GM19372 (cell line): ENCODE results near the gene B4GALT1.

Experiments
- ATAC-seq: cut with Tn5 transposase; IDR thresholded peaks from one replicate; pipeline ENCODE4 v1.9.1; 2021; ENCODE audit warnings: mild to moderate bottlenecking, low read depth, moderate library complexity; ENCODE audit not compliant: unreplicated experiment

The B4GALT1 gene, protein sequence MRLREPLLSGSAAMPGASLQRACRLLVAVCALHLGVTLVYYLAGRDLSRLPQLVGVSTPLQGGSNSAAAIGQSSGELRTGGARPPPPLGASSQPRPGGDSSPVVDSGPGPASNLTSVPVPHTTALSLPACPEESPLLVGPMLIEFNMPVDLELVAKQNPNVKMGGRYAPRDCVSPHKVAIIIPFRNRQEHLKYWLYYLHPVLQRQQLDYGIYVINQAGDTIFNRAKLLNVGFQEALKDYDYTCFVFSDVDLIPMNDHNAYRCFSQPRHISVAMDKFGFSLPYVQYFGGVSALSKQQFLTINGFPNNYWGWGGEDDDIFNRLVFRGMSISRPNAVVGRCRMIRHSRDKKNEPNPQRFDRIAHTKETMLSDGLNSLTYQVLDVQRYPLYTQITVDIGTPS

DNA sequence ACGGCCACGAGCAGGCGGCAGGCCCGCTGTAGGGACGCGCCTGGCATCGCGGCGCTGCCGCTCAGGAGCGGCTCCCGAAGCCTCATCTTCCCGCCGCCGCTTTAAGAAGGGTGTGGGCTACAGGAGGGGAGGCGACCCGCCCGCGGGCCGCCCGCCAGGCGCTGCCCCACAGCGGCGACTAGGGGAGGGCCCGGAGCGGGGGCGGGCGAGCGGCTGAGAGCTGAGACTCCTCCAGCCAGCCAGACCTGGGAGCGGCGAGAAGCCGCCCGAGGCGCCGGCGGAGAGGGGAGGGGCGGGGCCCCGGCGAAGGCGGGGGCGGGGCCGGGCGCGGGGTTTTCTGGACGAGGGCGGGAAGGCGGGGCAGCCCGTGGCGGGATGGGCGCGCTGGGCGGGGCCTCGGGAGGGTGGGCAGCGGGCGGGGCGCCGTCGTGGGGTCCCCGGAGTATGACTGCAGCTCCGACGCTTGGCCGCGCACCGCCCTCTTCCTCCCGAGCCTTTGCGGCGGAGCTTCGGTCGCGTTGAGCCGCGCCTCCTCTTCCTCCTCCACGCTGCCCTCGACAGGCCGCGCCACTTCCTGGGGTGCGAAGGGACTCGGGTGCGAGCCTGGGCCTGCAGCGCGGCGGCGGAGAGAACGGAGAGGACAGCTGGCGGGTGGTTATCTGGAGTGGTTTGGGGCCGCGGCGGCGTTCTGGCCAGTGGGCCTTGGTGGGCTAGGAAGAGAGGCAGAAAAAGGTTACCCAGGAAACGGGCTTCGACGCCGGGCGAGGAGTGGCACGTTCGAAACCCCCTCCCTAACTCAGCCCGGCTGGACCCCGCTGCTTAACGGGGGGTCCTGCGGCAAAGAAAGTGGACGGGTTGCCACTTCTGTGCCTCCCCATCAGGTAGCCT, at the start of gene B4GALT1:
B4GALT1 (minus strand) TSS at position 253 of the 888 bp plus-strand sequence; CDS start at position 86, 167 bp downstream.
- ATAC-seq, result peak; percentile 60

DNA sequence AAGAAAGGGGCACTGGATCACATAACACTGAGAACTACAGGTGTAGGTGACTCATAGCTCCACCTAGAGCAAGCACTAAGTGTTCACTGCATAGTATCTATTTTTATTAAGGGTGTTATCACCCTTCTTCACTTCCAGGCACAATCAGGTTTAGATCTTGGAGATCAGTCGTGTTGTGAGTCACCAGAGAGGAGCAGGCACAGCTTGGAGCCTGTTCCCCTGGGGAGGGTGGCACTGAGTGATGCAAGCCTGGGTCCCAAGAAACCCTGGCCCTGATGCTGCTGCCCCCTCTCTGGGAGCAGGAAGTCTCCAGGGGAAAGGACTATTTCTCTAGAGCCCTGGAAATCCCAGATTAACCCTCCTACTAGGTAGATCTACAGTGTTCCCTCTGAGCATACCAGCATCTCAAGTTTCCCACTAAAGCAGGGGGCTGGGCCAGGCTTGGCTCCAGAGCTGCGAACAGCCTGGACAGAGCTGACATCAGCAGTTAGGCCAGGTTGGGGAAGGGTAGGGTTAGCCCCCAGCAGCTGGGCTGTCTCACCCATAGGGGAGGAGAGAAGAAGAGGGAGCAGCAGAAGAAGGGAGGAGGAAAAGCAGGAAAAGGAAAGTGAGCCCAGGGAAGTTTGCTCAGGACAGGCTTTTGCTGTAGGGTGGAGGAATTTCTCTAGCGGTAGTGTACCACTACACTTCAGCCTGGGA, 44.7 kb upstream of the B4GALT1 start:
- ATAC-seq, result no peak

DNA sequence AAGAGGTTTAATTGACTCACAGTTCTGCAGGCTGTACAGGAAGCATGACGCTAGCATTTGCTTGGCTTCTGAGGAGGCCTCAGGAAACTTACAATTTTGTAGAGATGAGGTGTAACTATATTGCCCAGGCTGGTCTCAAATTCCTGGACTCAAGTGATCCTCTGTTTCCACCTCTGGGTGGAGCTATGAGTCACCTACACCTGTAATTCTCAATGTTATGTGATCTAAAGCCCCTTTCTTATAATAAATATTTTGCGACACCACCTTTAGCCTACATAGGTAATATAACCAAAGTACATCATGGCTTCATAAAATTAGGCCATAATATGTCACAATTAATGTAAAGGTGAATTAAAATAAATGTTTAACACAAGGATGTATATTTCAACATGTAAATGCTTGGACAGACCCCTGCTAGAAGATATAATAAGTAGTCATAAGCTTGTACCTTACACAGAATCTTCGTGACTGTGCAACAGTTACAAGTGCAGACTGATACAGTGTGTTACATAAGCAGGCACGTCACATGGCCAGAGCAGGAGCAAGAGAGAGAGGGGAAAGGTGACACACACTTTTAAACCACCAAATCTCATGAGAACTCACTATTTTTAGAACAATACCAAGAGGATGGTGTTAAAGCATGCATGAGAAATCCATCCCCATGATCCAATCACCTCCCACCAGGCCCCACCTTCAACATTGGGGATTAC, 43.0 kb upstream of the B4GALT1 start:
- no peak for ATAC-seq

DNA sequence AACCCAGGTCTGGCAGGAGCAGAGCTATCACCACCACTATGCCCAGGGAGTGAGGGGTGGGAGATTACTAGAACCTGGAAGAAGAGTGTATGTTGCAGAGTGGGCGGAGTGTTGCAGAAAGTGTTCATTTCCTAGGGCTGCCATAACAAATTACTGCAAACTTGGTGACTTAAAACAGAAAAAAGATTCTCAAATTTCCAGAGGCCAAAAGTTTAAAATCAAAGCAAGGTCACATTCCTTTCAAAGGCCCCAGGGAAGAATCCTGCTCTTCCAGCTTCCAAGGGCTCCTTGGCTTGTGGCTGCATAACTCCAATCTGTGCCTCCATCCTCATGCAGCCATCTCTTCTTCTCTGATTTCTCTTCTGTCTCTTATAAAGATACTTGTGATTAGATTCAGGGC, 42.3 kb upstream of the B4GALT1 start:
- ATAC-seq, result no peak

DNA sequence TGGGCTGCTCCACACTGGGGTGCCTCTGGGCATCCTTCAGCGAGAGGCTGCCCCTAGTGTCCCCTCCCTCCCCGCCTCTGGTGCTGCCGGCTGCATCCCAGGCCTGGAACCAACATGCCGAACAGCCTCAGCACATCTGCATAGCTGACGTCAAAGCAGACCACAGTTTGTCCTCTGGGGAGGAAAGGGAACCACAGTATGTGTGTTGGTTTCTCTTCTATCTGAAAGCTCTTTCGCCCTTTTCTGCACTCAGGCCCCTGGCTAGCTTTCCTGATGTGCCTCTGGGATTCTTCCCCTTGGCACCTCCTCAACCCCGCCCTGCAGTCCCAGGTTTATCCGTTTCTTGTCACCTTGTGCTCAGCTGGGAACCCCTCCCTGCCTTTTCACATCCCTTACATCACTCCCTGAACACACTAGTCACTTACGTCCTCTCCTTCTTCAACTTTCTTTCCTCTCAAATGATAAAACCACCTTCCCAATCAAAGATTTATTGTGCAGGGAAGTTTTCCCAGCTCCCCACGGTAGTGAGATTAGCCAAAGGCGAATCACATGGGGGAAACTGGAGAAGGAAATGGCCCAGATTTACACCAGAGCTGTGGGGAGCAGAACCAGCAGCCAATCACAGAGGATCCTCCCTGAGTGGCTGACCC, 35.5 kb upstream of the B4GALT1 start:
- peak; percentile 99 for ATAC-seq

DNA sequence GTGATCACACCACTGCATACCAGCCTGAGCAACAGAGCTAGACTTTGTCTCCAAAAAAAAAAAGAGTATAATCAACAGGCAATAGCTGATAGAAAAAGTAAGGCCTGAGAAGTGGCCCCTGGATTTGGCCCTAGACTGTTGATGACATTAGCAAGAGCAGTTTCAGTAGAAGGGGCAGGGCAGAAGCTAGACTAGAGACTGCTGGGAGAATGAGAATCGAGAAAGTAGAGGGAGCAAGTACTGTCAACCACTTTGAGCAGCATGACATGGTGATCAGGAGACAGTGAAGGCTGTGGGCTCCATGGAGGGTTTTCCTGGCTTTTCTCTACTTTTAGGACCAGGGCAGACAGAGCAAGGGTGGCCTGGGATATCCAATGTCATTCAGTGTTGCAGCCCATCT, 34.9 kb upstream of the B4GALT1 start:
- ATAC-seq, result peak; percentile 29

DNA sequence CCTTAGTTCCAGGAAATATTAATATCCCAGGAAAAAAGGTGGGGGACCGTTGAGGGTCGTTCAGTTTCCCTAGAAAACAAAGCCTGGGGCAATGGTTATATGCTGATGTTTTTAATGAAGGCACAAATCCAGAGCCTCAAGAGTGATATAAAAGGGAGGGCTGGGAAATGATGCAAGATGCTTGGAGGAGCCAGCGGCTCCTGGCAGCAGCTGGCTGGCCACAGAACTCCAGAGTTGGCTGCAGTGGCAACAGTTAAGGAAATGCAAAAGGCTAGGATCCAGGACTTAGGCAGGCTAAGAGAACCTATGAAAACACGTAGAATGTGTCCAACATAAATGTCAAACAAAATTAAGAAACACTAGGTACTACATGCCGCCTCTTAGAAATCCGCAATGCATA, 31.0 kb upstream of the B4GALT1 start:
- ATAC-seq, result no peak

DNA sequence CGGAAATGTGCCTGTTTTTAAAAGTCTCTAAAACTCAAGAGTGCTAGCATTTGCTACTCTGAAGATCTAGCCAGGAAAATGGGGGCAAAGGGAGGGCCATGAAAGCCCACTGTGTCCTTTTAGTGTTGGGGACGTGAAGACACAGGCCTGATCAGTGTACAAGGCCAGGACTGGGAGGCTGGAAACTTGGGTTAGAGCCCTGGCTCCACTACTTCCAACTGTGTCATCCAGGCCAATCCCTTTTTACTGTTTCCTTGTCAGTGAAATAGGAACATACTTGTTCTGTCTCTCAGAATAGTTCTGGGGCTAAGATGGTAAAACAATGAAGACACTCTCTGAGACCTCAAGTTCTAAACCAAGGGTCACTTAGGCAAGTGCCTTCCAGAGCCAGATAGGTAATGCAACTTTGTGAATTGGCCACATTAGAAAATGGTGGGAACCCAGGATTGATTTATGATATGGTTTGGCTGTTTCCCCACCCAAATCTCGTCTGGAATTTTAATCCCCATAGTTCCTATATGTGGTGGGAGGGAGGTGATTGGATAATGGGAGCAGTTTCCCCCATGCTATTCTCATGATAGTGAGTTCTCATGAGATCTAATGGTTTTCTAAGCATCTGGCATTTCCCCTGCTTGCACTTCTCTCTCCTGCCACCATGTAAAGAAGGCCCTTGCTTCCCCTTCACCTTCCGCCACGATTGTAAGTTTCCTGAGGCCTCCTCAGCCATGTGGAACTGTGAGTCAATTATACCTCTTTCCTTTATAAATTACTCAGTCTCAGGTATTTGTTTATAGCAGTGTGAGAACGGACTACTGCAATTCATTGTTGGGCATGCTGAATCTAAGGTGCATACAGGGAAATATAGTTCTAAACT, 30.4 kb upstream of the B4GALT1 start:
- no peak for ATAC-seq

DNA sequence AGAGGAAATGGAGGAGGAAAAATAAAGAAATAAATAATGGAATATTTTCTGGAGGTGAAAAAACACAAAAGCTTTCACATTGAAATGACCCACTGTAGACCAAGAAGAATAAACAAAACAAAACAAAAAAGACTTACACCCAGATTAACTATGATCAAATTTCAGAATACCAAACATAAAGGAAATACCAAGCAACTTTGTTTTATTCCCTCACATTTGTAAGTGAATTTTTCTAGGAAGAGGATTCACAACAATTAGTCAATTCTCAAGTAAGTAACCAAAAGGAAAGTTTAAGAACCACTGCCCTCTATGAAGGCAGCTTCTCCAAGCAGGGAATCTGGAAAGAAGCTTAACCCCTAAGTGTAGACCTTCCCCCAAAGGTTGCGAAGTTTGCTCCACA, 29.6 kb upstream of the B4GALT1 start:
- ATAC-seq, result no peak

DNA sequence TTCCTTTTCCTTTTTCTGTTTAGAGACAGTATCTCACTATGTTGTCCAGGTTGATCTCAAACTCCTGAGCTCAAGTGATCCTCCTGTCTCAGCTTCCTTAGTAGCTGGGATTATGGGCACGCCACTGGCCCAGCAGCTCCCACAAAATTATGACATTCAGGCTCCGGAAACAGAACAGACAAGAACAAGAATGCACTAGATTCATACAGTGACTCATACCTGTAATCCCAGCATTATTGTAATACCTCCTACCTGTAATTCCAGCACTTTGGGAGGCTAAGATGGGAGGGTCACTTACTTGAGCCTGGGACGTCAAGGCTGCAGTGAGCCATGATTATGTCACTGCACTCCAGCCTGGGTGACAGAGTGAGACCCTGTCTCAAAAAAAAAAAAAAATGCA, 26.7 kb upstream of the B4GALT1 start:
- ATAC-seq, result no peak

DNA sequence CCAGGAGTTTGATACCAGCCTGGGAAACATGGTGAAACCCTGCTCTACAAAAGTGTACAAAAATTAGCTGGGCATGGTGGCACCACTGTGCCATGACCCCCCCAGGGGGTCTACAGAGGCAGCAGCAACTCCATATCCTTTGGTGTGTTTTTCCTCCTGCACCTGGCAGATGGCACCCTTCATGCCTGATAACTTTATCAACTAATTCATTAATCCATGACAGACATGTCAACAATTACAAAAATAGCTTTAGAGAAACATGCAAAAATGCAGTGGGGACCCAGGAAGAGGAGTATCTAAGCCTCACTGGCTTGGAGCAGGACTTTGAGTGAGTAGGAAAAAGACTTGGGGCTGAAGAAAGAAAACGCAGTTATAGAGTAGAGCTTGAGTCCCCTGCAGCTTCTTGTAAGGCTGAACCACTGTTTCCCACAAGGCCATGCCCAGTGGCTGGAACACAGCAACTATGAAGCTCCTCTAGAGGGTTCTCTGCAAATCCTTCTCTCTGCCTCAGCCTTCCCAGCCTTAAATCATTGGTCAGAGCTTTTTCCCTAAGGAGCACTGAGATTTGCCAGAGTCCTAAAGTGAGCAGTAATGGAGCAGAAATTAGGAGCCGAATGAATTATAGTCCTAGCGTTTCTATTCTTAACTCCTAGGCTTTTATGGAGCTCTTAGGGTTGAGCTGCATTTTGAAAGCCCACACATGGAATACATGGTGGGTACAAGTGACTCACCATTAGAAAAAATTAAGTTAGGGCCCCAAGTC, 25.5 kb upstream of the B4GALT1 start:
- ATAC-seq, result no peak

DNA sequence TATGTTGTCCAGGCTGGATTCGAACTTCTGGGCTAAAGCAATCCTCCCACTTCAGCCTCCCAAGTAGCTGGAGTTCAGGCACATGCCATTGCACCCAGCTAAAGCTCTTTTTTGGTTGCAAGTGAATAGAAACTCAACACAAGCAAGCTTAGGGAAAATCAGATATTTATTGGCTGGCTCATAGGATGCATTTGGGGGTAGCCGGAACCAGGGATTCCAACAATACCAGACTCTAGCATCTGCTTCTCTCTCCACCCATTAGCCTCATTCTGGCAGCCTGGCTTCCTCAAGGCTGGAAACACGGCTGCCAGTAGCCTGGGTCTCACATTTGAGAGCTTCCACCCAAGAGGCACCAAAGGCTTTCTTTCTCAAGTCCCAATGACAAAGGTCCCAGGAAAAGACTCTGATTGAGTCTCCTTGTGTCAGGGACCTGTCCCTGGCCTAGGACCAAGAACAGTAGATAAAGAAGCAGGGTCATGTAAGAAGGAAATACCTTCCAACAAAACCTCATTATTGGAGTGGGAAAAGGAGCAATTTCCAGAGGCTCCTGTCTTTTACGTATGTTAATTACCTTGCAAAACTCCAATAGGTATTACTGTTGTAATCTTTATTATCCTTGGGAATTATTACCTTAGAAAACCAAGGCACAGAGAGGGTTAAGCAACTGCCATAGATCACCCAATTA, 23.0 kb upstream of the B4GALT1 start:
- no peak for ATAC-seq

DNA sequence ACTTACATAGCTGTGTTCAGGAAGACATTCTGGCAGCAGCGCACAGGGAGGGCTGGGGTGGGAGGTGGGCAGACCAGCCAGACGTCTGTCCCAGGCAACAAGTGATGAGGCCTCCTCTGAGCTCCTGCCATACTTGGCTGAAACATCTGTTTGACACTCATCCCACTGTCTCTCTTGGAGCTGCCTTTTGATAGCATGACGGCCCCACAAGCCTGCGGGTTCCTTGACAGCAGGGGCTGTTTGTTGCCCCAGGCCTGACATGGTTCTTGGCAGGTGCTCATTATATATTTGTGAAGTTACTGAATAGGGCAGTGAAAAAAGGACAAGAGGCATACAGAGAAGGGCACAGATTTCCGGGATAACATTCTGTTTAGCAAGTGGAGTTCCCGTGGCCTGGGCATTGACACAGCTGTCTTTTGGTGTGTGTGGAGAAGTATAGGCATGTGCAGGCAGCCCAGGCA, 22.2 kb upstream of the B4GALT1 start:
- ATAC-seq, result no peak

DNA sequence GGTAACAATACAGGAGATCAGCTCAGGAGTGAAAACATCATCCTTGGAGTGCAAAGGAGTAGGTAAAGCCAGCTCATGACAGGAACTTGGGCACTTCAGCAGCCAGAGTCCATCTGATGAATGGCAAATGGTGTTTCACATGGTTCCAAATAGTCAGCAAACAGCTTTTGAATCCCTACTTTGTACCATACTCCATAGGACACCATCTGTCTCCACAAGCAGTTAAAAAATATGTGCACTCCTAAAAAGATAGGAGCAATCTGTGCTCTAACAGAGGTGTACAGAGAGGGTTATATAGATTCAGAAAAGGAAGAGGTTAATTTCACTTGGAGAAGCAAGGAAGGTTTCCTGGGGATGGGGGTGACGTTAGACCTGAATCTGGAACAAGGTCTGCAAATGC, 21.6 kb upstream of the B4GALT1 start:
- no peak for ATAC-seq

DNA sequence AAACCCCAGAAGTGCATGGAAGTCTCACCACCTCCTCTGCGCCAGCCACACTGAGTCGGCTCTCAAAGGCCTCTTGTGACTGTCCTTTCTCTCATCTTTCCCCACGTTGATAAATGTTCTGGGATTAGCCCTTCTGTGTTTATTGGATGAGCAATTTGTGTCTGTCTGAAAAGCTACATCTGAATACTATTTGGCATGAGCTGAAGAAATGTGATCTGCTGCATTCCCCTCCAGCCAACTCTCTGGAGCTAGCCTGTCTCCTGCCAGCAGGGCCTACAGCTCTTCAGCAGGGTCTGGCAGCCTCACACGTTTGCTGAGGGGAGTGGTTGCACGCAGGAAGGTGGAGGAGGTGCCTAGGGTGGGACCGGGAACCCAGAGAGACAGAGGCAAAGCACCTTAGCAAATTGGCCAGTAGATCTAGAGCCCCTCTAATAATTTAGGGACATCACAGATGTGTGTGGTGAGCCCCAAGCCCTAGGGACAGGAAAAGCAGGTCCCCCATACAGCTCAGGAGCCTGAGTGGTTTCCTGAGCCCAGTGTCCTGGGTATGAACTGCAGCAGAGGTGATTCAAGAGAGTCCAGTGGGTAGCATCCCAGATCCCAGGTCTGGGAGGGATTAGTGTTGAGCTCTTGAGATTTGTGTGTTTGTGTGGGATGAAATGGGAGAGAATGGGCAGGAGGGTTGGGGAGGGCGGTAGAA, 20.5 kb upstream of the B4GALT1 start:
- no peak for ATAC-seq

DNA sequence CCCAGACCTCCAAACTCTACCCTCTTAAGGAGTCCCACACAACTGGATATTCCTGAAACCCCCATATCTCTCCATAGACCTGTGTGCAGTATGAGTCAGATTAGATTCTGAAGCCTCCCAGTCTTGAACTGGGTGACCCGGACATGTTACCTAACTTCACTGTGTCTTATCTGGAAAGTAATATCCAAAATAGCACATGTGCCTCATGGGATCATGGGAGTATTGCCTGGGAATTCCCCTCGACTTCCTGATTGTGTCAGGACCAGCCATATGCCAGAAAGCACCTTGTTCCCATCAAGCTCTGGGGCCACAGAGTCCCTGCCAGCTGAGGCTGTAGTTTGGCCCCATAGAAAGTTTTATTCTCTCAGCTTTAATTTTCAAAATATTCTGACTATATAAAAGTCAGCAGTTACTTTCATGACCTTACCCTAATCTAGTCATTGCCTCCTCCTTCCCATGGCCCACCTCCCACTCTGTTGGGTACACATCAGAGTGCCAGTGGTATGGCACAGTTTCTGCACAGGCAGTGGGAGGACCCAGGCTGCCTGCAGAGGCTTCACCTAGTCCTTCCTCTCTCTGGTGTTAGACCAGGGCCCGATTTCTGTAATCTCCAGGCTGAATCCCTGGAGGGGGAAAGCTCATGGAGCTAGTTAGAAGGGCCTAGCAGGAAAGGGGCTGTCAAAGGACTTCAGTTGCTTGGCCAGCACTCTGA, 19.5 kb upstream of the B4GALT1 start:
- no peak for ATAC-seq
